OCI-LY3 (cell line): ENCODE measurements around the gene COL6A3.

ENCODE experiments used
- H2AFZ ChIP-seq: fragments of 200-600, 300-600 bp; shearing (Covaris generic); 2 replicates; pipeline ENCODE4 v1.6.0; 2014; ENCODE audit warnings: antibody characterized with exemption, low read depth, low read length
- H3K27ac ChIP-seq: fragments of 200-600, 300-600 bp; sonication (generic); 2 replicates; pipeline ENCODE4 v1.5.1; 2014; ENCODE audit warnings: mild to moderate bottlenecking, low read length, moderate library complexity, mixed read lengths
- H3K27me3 ChIP-seq: fragments of 200-600, 300-600 bp; sonication (generic); 2 replicates; pipeline ENCODE4 v1.6.1; 2014; ENCODE audit warnings: low read depth, low read length, mixed read lengths
- H3K36me3 ChIP-seq: fragments of 200-600, 300-600 bp; sonication (generic); replicated peaks from 2 replicates; pipeline ENCODE3; 2014; ENCODE audit warnings: low read depth, low read length, mixed read lengths
- H3K4me1 ChIP-seq: fragments of 300-600, 200-600 bp; sonication (generic); 2 replicates; pipeline ENCODE4 v1.6.1; 2014; ENCODE audit warnings: low read length, mixed read lengths
- H3K4me2 ChIP-seq: fragments of 200-600, 300-600 bp; sonication (generic); 2 replicates; pipeline ENCODE4 v1.6.1; 2014; ENCODE audit warnings: low read length, mixed read lengths
- H3K4me3 ChIP-seq: fragments of 300-600, 200-600 bp; sonication (generic); 2 replicates; pipeline ENCODE4 v1.5.1; 2014; ENCODE audit warnings: antibody characterized with exemption, mild to moderate bottlenecking, low read length, moderate library complexity
- H3K79me2 ChIP-seq: fragments of 300-600, 200-600 bp; shearing (Covaris generic); 2 replicates; pipeline ENCODE4 v1.6.1; 2014; ENCODE audit warnings: mild to moderate bottlenecking, low read length, mixed read lengths
- H3K9ac ChIP-seq: fragments of 300-600, 200-600 bp; shearing (Covaris generic); 2 replicates; pipeline ENCODE4 v1.6.0; 2014; ENCODE audit warnings: mild to moderate bottlenecking, low read length, moderate library complexity
- H3K9me3 ChIP-seq: fragments of 200-600, 300-600 bp; shearing (Covaris generic); 2 replicates; pipeline ENCODE4 v1.6.1; 2014; ENCODE audit warnings: low read length, mixed read lengths; ENCODE audit not compliant: insufficient read depth
- H4K20me1 ChIP-seq: fragments of 200-600, 300-600 bp; sonication (generic); 2 replicates; pipeline ENCODE4 v1.6.1; 2016; ENCODE audit warnings: low read length, mixed read lengths; ENCODE audit not compliant: insufficient read depth
- EZH2phosphoT487 ChIP-seq: fragments of 200-600 bp; shearing (Covaris generic); IDR thresholded peaks from 2 replicates; pipeline ENCODE4 v1.6.1; 2018; ENCODE audit warnings: antibody characterized with exemption, mixed run types, low read depth
- TF ChIP-seq, protein P1 (sequence below): fragments of 200-600, 300-600 bp; sonication (generic); IDR thresholded peaks from 2 replicates; pipeline ENCODE4 v1.5.1; 2014; ENCODE audit warnings: antibody characterized with exemption, low read length, low read depth

Gene COL6A3

GRCh38 chr2:237315170-237315828, 98.7 kb downstream of the COL6A3 start:
- Histone ChIP-seq H3K27me3 (no peaks in the 10 kb centered on the region), H3K9me3 (no peaks in the 10 kb centered on the region), H3K27ac (no peak overlapping the region), H3K36me3 (no peaks in the 10 kb centered on the region), H3K9ac (no peak overlapping the region), H3K4me1 (no peaks in the 10 kb centered on the region), H3K4me3 (no peak overlapping the region), H2AFZ (no peak overlapping the region), H4K20me1 (no peaks in the 10 kb centered on the region), H3K79me2 (no peaks in the 10 kb centered on the region), H3K4me2 (no peak overlapping the region)
- no peak for TF ChIP-seq EZH2phosphoT487
- TF ChIP-seq, protein P1, sequence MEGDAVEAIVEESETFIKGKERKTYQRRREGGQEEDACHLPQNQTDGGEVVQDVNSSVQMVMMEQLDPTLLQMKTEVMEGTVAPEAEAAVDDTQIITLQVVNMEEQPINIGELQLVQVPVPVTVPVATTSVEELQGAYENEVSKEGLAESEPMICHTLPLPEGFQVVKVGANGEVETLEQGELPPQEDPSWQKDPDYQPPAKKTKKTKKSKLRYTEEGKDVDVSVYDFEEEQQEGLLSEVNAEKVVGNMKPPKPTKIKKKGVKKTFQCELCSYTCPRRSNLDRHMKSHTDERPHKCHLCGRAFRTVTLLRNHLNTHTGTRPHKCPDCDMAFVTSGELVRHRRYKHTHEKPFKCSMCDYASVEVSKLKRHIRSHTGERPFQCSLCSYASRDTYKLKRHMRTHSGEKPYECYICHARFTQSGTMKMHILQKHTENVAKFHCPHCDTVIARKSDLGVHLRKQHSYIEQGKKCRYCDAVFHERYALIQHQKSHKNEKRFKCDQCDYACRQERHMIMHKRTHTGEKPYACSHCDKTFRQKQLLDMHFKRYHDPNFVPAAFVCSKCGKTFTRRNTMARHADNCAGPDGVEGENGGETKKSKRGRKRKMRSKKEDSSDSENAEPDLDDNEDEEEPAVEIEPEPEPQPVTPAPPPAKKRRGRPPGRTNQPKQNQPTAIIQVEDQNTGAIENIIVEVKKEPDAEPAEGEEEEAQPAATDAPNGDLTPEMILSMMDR: no peak

DNA sequence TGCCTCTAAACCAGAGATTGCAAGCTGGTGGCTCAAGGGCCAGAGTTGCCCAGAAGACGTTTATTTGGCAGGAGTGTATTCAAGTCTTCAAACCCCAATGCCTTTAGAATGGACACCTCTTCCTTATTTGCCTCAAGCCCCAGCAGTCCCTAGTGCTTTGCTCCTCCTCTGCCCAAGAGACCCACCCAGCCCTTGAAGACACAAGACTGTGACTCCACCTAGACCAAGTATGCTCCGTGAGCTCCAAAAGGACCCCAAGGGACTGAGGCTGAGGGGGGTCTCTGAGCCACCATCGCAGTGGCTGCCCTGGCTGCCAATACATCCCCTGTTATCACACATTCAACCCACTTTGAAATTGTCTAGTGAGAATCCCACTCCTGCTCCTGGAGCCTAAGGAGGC, 99.3 kb downstream of the COL6A3 start:
- Histone ChIP-seq H3K36me3 (no peaks in the 10 kb centered on the region), H3K4me1 (no peaks in the 10 kb centered on the region), H2AFZ (no peak overlapping the region), H3K79me2 (no peaks in the 10 kb centered on the region), H3K27me3 (no peaks in the 10 kb centered on the region), H3K9me3 (no peaks in the 10 kb centered on the region), H3K27ac (no peak overlapping the region), H3K4me2 (no peak overlapping the region), H3K4me3 (no peak overlapping the region), H4K20me1 (no peaks in the 10 kb centered on the region), H3K9ac (no peak overlapping the region)
- TF ChIP-seq EZH2phosphoT487: no peak
- TF ChIP-seq, protein P1: no peak

DNA sequence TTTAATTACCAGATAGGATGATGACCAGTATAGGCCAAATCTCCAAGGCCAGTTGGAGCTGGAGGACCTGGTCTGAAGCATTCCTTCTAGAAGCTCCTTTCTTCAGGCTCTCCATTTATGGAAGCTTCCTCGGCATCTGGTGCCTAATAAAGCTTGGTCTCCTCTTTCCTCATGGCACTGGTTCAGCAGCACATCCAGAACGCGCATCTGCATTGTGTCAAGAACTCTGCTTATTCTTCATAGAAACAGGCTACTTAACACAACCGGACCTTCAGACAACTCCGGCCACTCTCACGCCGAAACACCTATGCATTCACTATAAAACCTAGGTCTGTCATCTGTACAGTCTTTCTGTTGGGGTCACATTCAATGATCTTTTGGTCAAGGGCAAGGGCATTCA, 99.8 kb downstream of the COL6A3 start:
- Histone ChIP-seq H3K4me3 (no peak overlapping the region), H3K36me3 (no peaks in the 10 kb centered on the region), H3K9me3 (no peaks in the 10 kb centered on the region), H2AFZ (no peak overlapping the region), H4K20me1 (no peaks in the 10 kb centered on the region), H3K9ac (no peak overlapping the region), H3K27ac (no peak overlapping the region), H3K4me2 (no peak overlapping the region), H3K4me1 (no peaks in the 10 kb centered on the region), H3K79me2 (no peaks in the 10 kb centered on the region), H3K27me3 (0 out of 2 replicates have a peak, but pooled peaks cover 3% of the 10 kb centered on the region)
- TF ChIP-seq, protein P1: no peak
- TF ChIP-seq EZH2phosphoT487: no peak

DNA sequence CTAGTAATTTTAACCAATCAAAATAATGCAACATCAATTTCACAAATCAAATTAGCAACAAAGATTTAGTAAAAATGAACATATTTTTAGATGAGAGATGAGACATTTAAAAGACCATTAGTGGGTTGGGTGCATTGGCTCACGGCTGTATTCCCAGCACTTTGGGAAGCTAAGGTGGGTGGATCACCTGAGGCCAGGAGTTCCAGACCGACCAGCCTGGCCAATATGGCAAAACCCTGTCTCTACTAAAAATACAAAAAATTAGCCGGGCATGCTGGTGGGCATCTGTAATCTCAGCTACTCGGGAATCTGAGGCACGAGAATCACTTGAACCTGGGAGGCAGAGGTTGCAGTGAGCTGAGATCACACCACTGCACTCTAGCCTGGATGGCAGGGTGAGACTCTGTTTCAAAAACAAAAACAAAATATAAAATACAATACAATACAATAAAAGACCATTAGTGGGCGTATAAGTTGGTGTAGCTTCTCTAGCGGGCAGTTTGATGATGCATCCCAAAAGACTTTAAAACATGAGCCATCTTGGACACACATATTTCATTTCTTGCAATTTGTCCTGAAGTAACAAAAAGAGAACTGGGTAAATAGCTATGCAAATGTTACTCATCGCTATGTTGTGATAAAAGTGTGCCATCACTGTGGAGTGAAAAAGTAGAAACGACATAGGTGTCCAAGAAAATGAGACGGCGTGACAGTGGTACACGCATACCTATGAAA, 101.8 kb downstream of the COL6A3 start:
- no peak overlapping the region for H3K27ac ChIP-seq
- no peaks in the 10 kb centered on the region for H3K79me2 ChIP-seq
- no peak overlapping the region for H3K9ac ChIP-seq
- no peak overlapping the region for H2AFZ ChIP-seq
- no peak overlapping the region for H3K4me2 ChIP-seq
- no peaks in the 10 kb centered on the region for H3K4me1 ChIP-seq
- H3K36me3 ChIP-seq: no peaks in the 10 kb centered on the region
- no peak for TF ChIP-seq EZH2phosphoT487
- TF ChIP-seq, protein P1: no peak
- no peaks in the 10 kb centered on the region for H3K9me3 ChIP-seq
- no peak overlapping the region for H3K4me3 ChIP-seq
- H4K20me1 ChIP-seq: no peaks in the 10 kb centered on the region
- 0 out of 2 replicates have a peak, but pooled peaks cover 5% of the 10 kb centered on the region for H3K27me3 ChIP-seq
